HFFc6 (cell line): ENCODE results near the gene WASF3. TPM values are rescaled to one million over a fixed set of nuclear protein-coding genes. Genes with fewer than 3 reads are reported as not detected.
A peak's percentile ranks its signal among the peaks of the same experiment; 100 is the strongest.

Experiments used
- DNase-seq: peaks from one replicate; pipeline ENCODE4 v3.0.0-alpha.2; 2018
- H3K27ac Mint-ChIP-seq: 2 replicates; pipeline ENCODE4 v1.8.0; 2020; ENCODE audit warnings: mild to moderate bottlenecking, mixed read lengths
- H3K27me3 Mint-ChIP-seq: 2 replicates; pipeline ENCODE4 v1.8.0; 2021; ENCODE audit warnings: mild to moderate bottlenecking, moderate library complexity, mixed read lengths; ENCODE audit not compliant: insufficient read depth
- H3K36me3 Mint-ChIP-seq: 2 replicates; pipeline ENCODE4 v1.8.0; 2021; ENCODE audit warnings: low read depth, mixed read lengths
- H3K4me1 Mint-ChIP-seq: 2 replicates; pipeline ENCODE4 v1.8.0; 2020; ENCODE audit warnings: low read depth, mixed read lengths
- H3K4me3 Mint-ChIP-seq: 2 replicates; pipeline ENCODE4 v1.8.0; 2020; ENCODE audit warnings: mild to moderate bottlenecking, moderate library complexity, mixed read lengths
- H3K9me3 Mint-ChIP-seq: 2 replicates; pipeline ENCODE4 v1.8.0; 2020; ENCODE audit warnings: mild to moderate bottlenecking, mixed read lengths
- CTCF ChIP-seq: fragments of 200-600 bp; sonication (generic); IDR thresholded peaks from 2 replicates; pipeline ENCODE4 v1.5.0; 2021; ENCODE audit warnings: antibody characterized with exemption, mild to moderate bottlenecking
- total RNA-seq, 6 experiments: library from RNA; stranded (reverse); fragmentation: NEBNext Ultra II Directional; extraction: Animal tissue kit (Norgen Biotek cat#: 25700); gene quantifications; 2 replicates in 1 of 6; 3 replicates in 5 of 6; pipeline ENCODE4 v1.2.3, GENCODE V29; 2021

WASF3 gene
- total RNA-seq, 6 experiments from 2014 or later, result 26.4 to 32.9 (median 28.2) TPM

GRCh38 chr13:26646603-26647002 is 89.1 kb downstream of the WASF3 start:
- Mint-ChIP-seq H3K27ac (peak overlapping the region; percentile 38), H3K4me3 (peak overlapping the region; percentile 20; the same call in 1 of the 2 replicates), H3K36me3 (peaks cover 47% of the 10 kb centered on the region), H3K4me1 (peaks cover 41% of the 10 kb centered on the region), H3K27me3 (no peaks in the 10 kb centered on the region; the same call in 1 of the 2 replicates), H3K9me3 (peaks cover 13% of the 10 kb centered on the region)
- no peak for TF ChIP-seq CTCF
- DNase-seq, result no peak

- Mint-ChIP-seq H3K27ac (no peak overlapping the region), H3K27me3 (no peaks in the 10 kb centered on the region)
Measured at GRCh38 chr13:26651234-26651633, 93.8 kb downstream of the WASF3 start.

GRCh38 chr13:26653310-26653709 is 95.8 kb downstream of the WASF3 start:
- no peak overlapping the region for H3K27ac Mint-ChIP-seq
- peaks cover 6% of the 10 kb centered on the region for H3K4me1 Mint-ChIP-seq
- H3K9me3 Mint-ChIP-seq, result peaks cover 13% of the 10 kb centered on the region
- DNase-seq, result peak; percentile 57
- TF ChIP-seq CTCF, result no peak
- no peak overlapping the region for H3K4me3 Mint-ChIP-seq
- peaks cover 31% of the 10 kb centered on the region for H3K36me3 Mint-ChIP-seq
- no peaks in the 10 kb centered on the region for H3K27me3 Mint-ChIP-seq

More at GRCh38 chr13:26651234-26651633, 93.8 kb downstream of the WASF3 start:
- no peak for TF ChIP-seq CTCF
- Mint-ChIP-seq H3K36me3 (peaks cover 34% of the 10 kb centered on the region), H3K9me3 (peaks cover 13% of the 10 kb centered on the region), H3K4me1 (peaks cover 14% of the 10 kb centered on the region), H3K4me3 (no peak overlapping the region)
- no peak for DNase-seq

- Mint-ChIP-seq H3K27ac (no peak overlapping the region), H3K4me3 (no peak overlapping the region), H3K27me3 (no peaks in the 10 kb centered on the region), H3K36me3 (peaks cover 26% of the 10 kb centered on the region), H3K9me3 (peaks cover 13% of the 10 kb centered on the region), H3K4me1 (peaks cover 6% of the 10 kb centered on the region)
- no peak for TF ChIP-seq CTCF
- no peak for DNase-seq
Measured at GRCh38 chr13:26653842-26654241, 96.4 kb downstream of the WASF3 start.

GRCh38 chr13:26656919-26657318 is 99.4 kb downstream of the WASF3 start:
- peaks cover 6% of the 10 kb centered on the region for H3K4me1 Mint-ChIP-seq
- H3K4me3 Mint-ChIP-seq, result no peak overlapping the region
- no peak overlapping the region; the same call in 1 of the 2 replicates for H3K27ac Mint-ChIP-seq
- no peaks in the 10 kb centered on the region for H3K27me3 Mint-ChIP-seq
- H3K36me3 Mint-ChIP-seq, result 0 out of 2 replicates have a peak, but pooled peaks cover 3% of the 10 kb centered on the region
- peak; percentile 84 for DNase-seq
- no peaks in the 10 kb centered on the region for H3K9me3 Mint-ChIP-seq
- peak; percentile 59 for TF ChIP-seq CTCF
